PC-9 (cell line): ENCODE results near the gene PRKCB. TPM values are rescaled to one million over a fixed set of nuclear protein-coding genes. Genes with fewer than 3 reads are reported as not detected.

Experiments
- BruUV-seq: library from RNA; stranded (reverse); fragments of 400-500 nt; replicated peaks from 2 replicates; lab custom pipeline; 2021; lab: Mats Ljungman, UMichigan
- CTCF ChIA-PET: fragments of 300-600 bp; sonication (Branson Sonifier 250); formaldehyde crosslinking; loops from one replicate; lab custom pipeline; 2022; ENCODE audit warnings: antibody characterized with exemption; lab: Charles Lee
- POLR2A ChIA-PET: fragments of 300-600 bp; sonication (Branson Sonifier 250); formaldehyde crosslinking; loops from one replicate; lab custom pipeline; 2022; ENCODE audit warnings: antibody characterized with exemption; ENCODE audit not compliant: unreplicated experiment; lab: Charles Lee
- DNase-seq, 2 experiments: peaks; one replicate each; pipeline versions ENCODE4 v3.0.0 to v3.0.0-alpha.2; 2015 to 2022; ENCODE audit warnings: mixed read lengths in 1 of 2
- H2AFZ ChIP-seq: fragments of 200-600 bp; sonication (generic); 2 replicates; pipeline ENCODE4 v1.8.1; 2017; ENCODE audit warnings: antibody characterized with exemption
- H3F3A ChIP-seq: fragments of 200-600 bp; sonication (generic); 2 replicates; pipeline ENCODE4 v1.8.1; 2017; ENCODE audit warnings: antibody characterized with exemption, mild to moderate bottlenecking, low read depth; ENCODE audit not compliant: insufficient read depth
- H3K27ac ChIP-seq: fragments of 200-600 bp; sonication (generic); 2 replicates; pipeline ENCODE4 v1.6.1; 2016; ENCODE audit warnings: mixed run types
- H3K27me3 ChIP-seq: fragments of 200-600 bp; sonication (generic); 2 replicates; pipeline ENCODE4 v1.6.1; 2016; ENCODE audit warnings: low read depth, mixed run types; ENCODE audit not compliant: insufficient read depth
- H3K36me3 ChIP-seq: fragments of 200-600 bp; sonication (generic); 2 replicates; pipeline ENCODE4 v1.6.1; 2016; ENCODE audit warnings: low read depth, mixed run types
- H3K4me1 ChIP-seq: fragments of 200-600 bp; sonication (generic); replicated peaks from 2 replicates; pipeline ENCODE4 v1.6.1; 2016; ENCODE audit warnings: mixed run types; ENCODE audit not compliant: insufficient read depth
- H3K4me2 ChIP-seq: fragments of 200-600 bp; sonication (generic); 2 replicates; pipeline ENCODE4 v1.6.1; 2017; ENCODE audit warnings: mixed run types
- H3K4me3 ChIP-seq: fragments of 200-600 bp; sonication (generic); 2 replicates; pipeline ENCODE4 v1.6.1; 2016; ENCODE audit warnings: mixed run types
- H3K79me2 ChIP-seq: fragments of 200-600 bp; sonication (generic); 2 replicates; pipeline ENCODE4 v1.6.1; 2017; ENCODE audit warnings: low read depth, mixed run types
- H3K9me2 ChIP-seq: fragments of 200-600 bp; sonication (generic); 2 replicates; pipeline ENCODE4 v1.8.1; 2017; ENCODE audit warnings: mild to moderate bottlenecking; ENCODE audit not compliant: insufficient read depth
- H3K9me3 ChIP-seq: fragments of 200-600 bp; sonication (generic); 2 replicates; pipeline ENCODE4 v1.8.1; 2016; ENCODE audit warnings: low read depth; ENCODE audit not compliant: insufficient read depth
- H4K20me1 ChIP-seq: fragments of 200-600 bp; sonication (generic); 2 replicates; pipeline ENCODE4 v1.8.1; 2017; ENCODE audit not compliant: insufficient read depth
- EZH2 ChIP-seq: fragments of 200-600 bp; sonication (generic); IDR thresholded peaks from 2 replicates; pipeline ENCODE4 v1.8.0; 2017; ENCODE audit warnings: antibody characterized with exemption, low read depth
- intact Hi-C: fragments of 100-400 bp; cut with micrococcal nuclease; formaldehyde crosslinking; loops from one replicate; pipeline ENCODE4 v1.10.0; 2022; ENCODE audit not compliant: unreplicated experiment
- total RNA-seq: library from RNA; stranded (reverse); gene quantifications from 2 replicates; pipeline ENCODE4 v1.2.3, GENCODE V29; 2021
- TF ChIP-seq, protein P1 (sequence below): fragments of 200-600 bp; sonication (generic); conservative IDR thresholded peaks from 2 replicates; pipeline ENCODE4 v1.6.1; 2017; ENCODE audit warnings: mixed run types, antibody characterized with exemption, mild to moderate bottlenecking, moderate library complexity

The PRKCB gene
- total RNA-seq, 1 experiment from 2014 or later = not detected

DNA sequence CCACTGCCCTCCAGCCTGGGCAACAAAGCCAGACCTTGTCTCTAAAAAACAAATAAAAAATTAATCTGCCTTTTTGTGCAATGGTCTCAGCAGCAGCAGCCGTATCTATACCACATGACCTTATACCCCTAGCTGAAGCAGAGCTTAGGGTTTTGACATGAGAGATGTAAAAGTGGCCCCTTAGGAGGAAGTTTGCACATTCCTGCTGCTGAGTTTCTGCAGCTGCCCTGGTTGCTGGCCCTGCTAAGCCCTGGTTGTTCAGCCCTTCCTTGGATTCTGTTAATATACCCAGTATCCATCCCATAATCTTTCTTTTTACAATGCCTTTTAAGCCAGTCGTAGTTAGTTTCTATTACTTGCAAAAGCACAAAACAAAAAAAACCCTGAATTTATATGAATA lies 33.0 kb upstream of the PRKCB start:
- intact Hi-C loops = loop anchor here (5.0 kb wide), 1 partner anchor 210 kb away; no protein-coding TSS in a partner anchor
- TF ChIP-seq EZH2 = no peak
- TF ChIP-seq, protein P1, sequence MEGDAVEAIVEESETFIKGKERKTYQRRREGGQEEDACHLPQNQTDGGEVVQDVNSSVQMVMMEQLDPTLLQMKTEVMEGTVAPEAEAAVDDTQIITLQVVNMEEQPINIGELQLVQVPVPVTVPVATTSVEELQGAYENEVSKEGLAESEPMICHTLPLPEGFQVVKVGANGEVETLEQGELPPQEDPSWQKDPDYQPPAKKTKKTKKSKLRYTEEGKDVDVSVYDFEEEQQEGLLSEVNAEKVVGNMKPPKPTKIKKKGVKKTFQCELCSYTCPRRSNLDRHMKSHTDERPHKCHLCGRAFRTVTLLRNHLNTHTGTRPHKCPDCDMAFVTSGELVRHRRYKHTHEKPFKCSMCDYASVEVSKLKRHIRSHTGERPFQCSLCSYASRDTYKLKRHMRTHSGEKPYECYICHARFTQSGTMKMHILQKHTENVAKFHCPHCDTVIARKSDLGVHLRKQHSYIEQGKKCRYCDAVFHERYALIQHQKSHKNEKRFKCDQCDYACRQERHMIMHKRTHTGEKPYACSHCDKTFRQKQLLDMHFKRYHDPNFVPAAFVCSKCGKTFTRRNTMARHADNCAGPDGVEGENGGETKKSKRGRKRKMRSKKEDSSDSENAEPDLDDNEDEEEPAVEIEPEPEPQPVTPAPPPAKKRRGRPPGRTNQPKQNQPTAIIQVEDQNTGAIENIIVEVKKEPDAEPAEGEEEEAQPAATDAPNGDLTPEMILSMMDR = no peak
- Histone ChIP-seq H3K4me2 (no peak overlapping the region), H3K27ac (no peak overlapping the region), H3K4me1 (0 out of 2 replicates have a peak, but pooled peaks cover 4% of the 10 kb centered on the region), H3K9me3 (no peaks in the 10 kb centered on the region), H3K9me2 (no peaks in the 10 kb centered on the region), H2AFZ (no peak overlapping the region), H3K4me3 (no peak overlapping the region), H3K36me3 (no peaks in the 10 kb centered on the region), H3K79me2 (no peaks in the 10 kb centered on the region), H3K27me3 (peaks cover 51% of the 10 kb centered on the region; the same call in 1 of the 2 replicates), H3F3A (no peaks in the 10 kb centered on the region), H4K20me1 (no peaks in the 10 kb centered on the region)
- ChIA-PET POLR2A (no interaction called here), CTCF (interaction anchor here (0.5 to 0.7 kb wide), 2 partner anchors 9 to 196 kb away, joined by 4 to 5 read pairs; no protein-coding TSS in a partner anchor)
- DNase-seq = no peak
- no TSS peak for BruUV-seq

GRCh38 chr16:23803591-23804123 lies 32.1 kb upstream of the PRKCB start:
- Histone ChIP-seq H4K20me1 (no peaks in the 10 kb centered on the region), H3K4me3 (no peak overlapping the region), H3K9me3 (no peaks in the 10 kb centered on the region), H3F3A (no peaks in the 10 kb centered on the region), H3K36me3 (no peaks in the 10 kb centered on the region), H3K27ac (no peak overlapping the region), H3K4me2 (peak overlapping the region; percentile 8; the same call in 1 of the 2 replicates), H3K79me2 (no peaks in the 10 kb centered on the region), H3K9me2 (no peaks in the 10 kb centered on the region), H3K27me3 (peaks cover 56% of the 10 kb centered on the region), H2AFZ (no peak overlapping the region), H3K4me1 (0 out of 2 replicates have a peak, but pooled peaks cover 4% of the 10 kb centered on the region)
- intact Hi-C loops = loop anchor here (5.0 kb wide), 1 partner anchor 209 kb away; no protein-coding TSS in a partner anchor
- POLR2A ChIA-PET = no interaction called here
- TF ChIP-seq, protein P1 = peak; percentile 41; the same call in 1 of the 2 replicates
- TF ChIP-seq EZH2 = no peak
- peak in 1 of 2 experiments; percentile 30 for DNase-seq
- CTCF ChIA-PET = interaction anchor here (0.6 kb wide), 1 partner anchor 186 kb away, joined by 3 read pairs; no protein-coding TSS in a partner anchor
- no TSS peak for BruUV-seq

- TF ChIP-seq EZH2 = no peak
- TF ChIP-seq, protein P1 = no peak
- BruUV-seq = no TSS peak
- Histone ChIP-seq H3K79me2 (no peaks in the 10 kb centered on the region), H3K4me1 (0 out of 2 replicates have a peak, but pooled peaks cover 4% of the 10 kb centered on the region), H3F3A (no peaks in the 10 kb centered on the region), H2AFZ (no peak overlapping the region), H3K36me3 (no peaks in the 10 kb centered on the region), H3K9me3 (no peaks in the 10 kb centered on the region), H3K4me2 (no peak overlapping the region), H3K27ac (no peak overlapping the region), H3K27me3 (peaks cover 74% of the 10 kb centered on the region), H3K4me3 (no peak overlapping the region), H3K9me2 (no peaks in the 10 kb centered on the region), H4K20me1 (no peaks in the 10 kb centered on the region)
- CTCF ChIA-PET = no interaction called here
- no peak for DNase-seq
- POLR2A ChIA-PET = no interaction called here
- intact Hi-C loops = no loop called here
These were observed 28.8 kb upstream of the PRKCB start for GRCh38 chr16:23807028-23807427.
